GM12878 (cell line): ENCODE data around the gene BLOC1S6.

ENCODE experiments used
- BACH1 ChIP-seq: fragments of 450-650 bp; IDR thresholded peaks from 2 replicates; pipeline ENCODE4 v1.6.1; 2017; ENCODE audit warnings: mild to moderate bottlenecking, borderline replicate concordance
- CHD2 ChIP-seq: IDR thresholded peaks from 2 replicates; pipeline ENCODE4 v1.6.1; 2011; ENCODE audit warnings: low read depth, low read length, improper control_type of control experiment, borderline replicate concordance
- CTCF ChIP-seq, 3 experiments: IDR thresholded peaks in 2 of 3; conservative IDR thresholded peaks in 1 of 3; 2 replicates each; pipeline ENCODE4 v1.5.1; 2011; ENCODE audit warnings: low read depth in 3 of 3, low read length in 3 of 3, mild to moderate bottlenecking in 3 of 3, control low read depth in 2 of 3, moderate library complexity in 2 of 3, inconsistent platforms in 1 of 3, mixed read lengths in 1 of 3; ENCODE audit not compliant: control insufficient read depth in 2 of 3, insufficient read depth in 1 of 3; ENCODE audit errors: extremely low read depth in 1 of 3
- DPF2 ChIP-seq: fragments of 450-650 bp; IDR thresholded peaks from 2 replicates; pipeline ENCODE4 v1.6.1; 2017; ENCODE audit warnings: mild to moderate bottlenecking
- EZH2 ChIP-seq: IDR thresholded peaks from 2 replicates; pipeline ENCODE4 v1.6.1; 2012; ENCODE audit warnings: low read depth, mild to moderate bottlenecking, control low read depth, inconsistent platforms, low read length, borderline replicate concordance; ENCODE audit not compliant: control insufficient read depth
- MAX ChIP-seq: IDR thresholded peaks from 2 replicates; pipeline ENCODE4 v1.6.1; 2012; ENCODE audit warnings: low read depth, low read length, improper control_type of control experiment
- MXI1 ChIP-seq: fragments of 150-350 bp; IDR thresholded peaks from 2 replicates; pipeline ENCODE4 v1.6.1; 2011; ENCODE audit warnings: low read depth, mild to moderate bottlenecking, inconsistent platforms, low read length, improper control_type of control experiment
- MYC ChIP-seq: IDR thresholded peaks from 2 replicates; pipeline ENCODE4 v1.6.1; 2011; ENCODE audit warnings: mild to moderate bottlenecking, low read length, moderate library complexity, inconsistent platforms; ENCODE audit not compliant: insufficient read depth, insufficient replicate concordance, insufficient read length, severe bottlenecking
- POLR2A ChIP-seq: IDR thresholded peaks from 2 replicates; pipeline ENCODE4 v1.6.1; 2011; ENCODE audit warnings: low read depth, mild to moderate bottlenecking, low read length
- POU2F2 ChIP-seq: IDR thresholded peaks from 3 replicates; pipeline ENCODE4 v1.6.1; 2011; ENCODE audit warnings: low read depth, mild to moderate bottlenecking, low read length, borderline replicate concordance
- RFX5 ChIP-seq: IDR thresholded peaks from 2 replicates; pipeline ENCODE4 v1.6.1; 2011; ENCODE audit warnings: low read depth, low read length, improper control_type of control experiment
- TF ChIP-seq, protein P1 (sequence below): fragments of 450-650 bp; IDR thresholded peaks from 2 replicates; pipeline ENCODE4 v1.6.1; 2014; ENCODE audit warnings: mild to moderate bottlenecking
- TF ChIP-seq, protein P2 (sequence below): fragments of 150-350 bp; IDR thresholded peaks from 2 replicates; pipeline ENCODE4 v1.6.1; 2014; ENCODE audit warnings: mild to moderate bottlenecking, low read depth, low read length

- TF ChIP-seq CTCF (IDR thresholded peaks at IDR 0.05 in 2 of 3, conservative IDR thresholded peaks at IDR 0.05 in 1 of 3; ENCODE audit: control insufficient read depth in 2 of 3, extremely low read depth in 1 of 3, insufficient read depth in 1 of 3, low read depth in 3 of 3, low read length in 3 of 3) = no peak
- TF ChIP-seq POLR2A = no peak
- TF ChIP-seq, protein P1, sequence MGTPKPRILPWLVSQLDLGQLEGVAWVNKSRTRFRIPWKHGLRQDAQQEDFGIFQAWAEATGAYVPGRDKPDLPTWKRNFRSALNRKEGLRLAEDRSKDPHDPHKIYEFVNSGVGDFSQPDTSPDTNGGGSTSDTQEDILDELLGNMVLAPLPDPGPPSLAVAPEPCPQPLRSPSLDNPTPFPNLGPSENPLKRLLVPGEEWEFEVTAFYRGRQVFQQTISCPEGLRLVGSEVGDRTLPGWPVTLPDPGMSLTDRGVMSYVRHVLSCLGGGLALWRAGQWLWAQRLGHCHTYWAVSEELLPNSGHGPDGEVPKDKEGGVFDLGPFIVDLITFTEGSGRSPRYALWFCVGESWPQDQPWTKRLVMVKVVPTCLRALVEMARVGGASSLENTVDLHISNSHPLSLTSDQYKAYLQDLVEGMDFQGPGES = no peak
- no peak for TF ChIP-seq EZH2
- TF ChIP-seq RFX5 = no peak
- TF ChIP-seq MYC = no peak
- no peak for TF ChIP-seq DPF2
- TF ChIP-seq CHD2 = no peak
- TF ChIP-seq BACH1 = no peak
- TF ChIP-seq MXI1 = no peak
- TF ChIP-seq MAX = no peak
- no peak for TF ChIP-seq POU2F2
- TF ChIP-seq, protein P2, sequence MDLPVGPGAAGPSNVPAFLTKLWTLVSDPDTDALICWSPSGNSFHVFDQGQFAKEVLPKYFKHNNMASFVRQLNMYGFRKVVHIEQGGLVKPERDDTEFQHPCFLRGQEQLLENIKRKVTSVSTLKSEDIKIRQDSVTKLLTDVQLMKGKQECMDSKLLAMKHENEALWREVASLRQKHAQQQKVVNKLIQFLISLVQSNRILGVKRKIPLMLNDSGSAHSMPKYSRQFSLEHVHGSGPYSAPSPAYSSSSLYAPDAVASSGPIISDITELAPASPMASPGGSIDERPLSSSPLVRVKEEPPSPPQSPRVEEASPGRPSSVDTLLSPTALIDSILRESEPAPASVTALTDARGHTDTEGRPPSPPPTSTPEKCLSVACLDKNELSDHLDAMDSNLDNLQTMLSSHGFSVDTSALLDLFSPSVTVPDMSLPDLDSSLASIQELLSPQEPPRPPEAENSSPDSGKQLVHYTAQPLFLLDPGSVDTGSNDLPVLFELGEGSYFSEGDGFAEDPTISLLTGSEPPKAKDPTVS = no peak
Observed at GRCh38 chr15:45540531-45540930, 46.6 kb upstream of the BLOC1S6 start.
